Thymus (tissue), 11 donors: ENCODE data around the gene CD200. TPM values are rescaled to one million over a fixed set of nuclear protein-coding genes. Genes with fewer than 3 reads are reported as not detected.

Source experiments
- DNase-seq, 9 donors: peaks; one replicate each; pipeline ENCODE4 v3.0.0-alpha.2; 2013; ENCODE audit warnings: low spot score in 9 of 9, low read depth in 6 of 9, missing footprints in 1 of 9
- H3K27ac ChIP-seq, 2 donors: one replicate each; pipeline ENCODE4 v1.5.1; 2013; ENCODE audit warnings: control low read depth in 1 of 2, low read depth in 1 of 2, low read length in 1 of 2, mild to moderate bottlenecking in 1 of 2, moderate library complexity in 1 of 2
- H3K27me3 ChIP-seq, 2 donors: one replicate each; pipeline ENCODE4 v1.5.1; 2013; ENCODE audit warnings: low read length in 1 of 2; ENCODE audit not compliant: control insufficient read depth in 2 of 2, insufficient read depth in 1 of 2
- H3K36me3 ChIP-seq, 2 donors: one replicate each; pipeline ENCODE4 v1.5.1; 2013; ENCODE audit warnings: low read length in 1 of 2, mild to moderate bottlenecking in 1 of 2, moderate library complexity in 1 of 2; ENCODE audit not compliant: control insufficient read depth in 2 of 2, insufficient read depth in 2 of 2
- H3K4me1 ChIP-seq, 2 donors: one replicate each; pipeline ENCODE4 v1.5.1; 2013; ENCODE audit warnings: low read length in 2 of 2; ENCODE audit not compliant: control insufficient read depth in 2 of 2, insufficient read depth in 2 of 2
- H3K4me3 ChIP-seq, 2 donors: one replicate each; pipeline ENCODE4 v1.5.1; 2013; ENCODE audit warnings: low read length in 2 of 2, control low read depth in 1 of 2, mild to moderate bottlenecking in 1 of 2
- H3K9me3 ChIP-seq, 2 donors: one replicate each; pipeline ENCODE4 v1.5.1; 2013; ENCODE audit warnings: low read length in 1 of 2, mild to moderate bottlenecking in 1 of 2; ENCODE audit not compliant: control insufficient read depth in 2 of 2, insufficient read depth in 1 of 2
- WGBS: extraction: QIAGEN DNeasy Blood & Tissue Kit; methylation state at CpG from one replicate; pipeline ENCODE4 v1.1.7; 2013; 5-methylcytosine and 5-hydroxymethylcytosine counted together
- polyA plus RNA-seq: library from polyadenylated mRNA; stranded (reverse); fragments of 200-250 nt; gene quantifications from one replicate; pipeline ENCODE4 v1.2.3, GENCODE V29; 2013
- total RNA-seq: library from RNA; stranded (reverse); fragments of 120-200 nt; gene quantifications from one replicate; pipeline ENCODE4 v1.2.4, GENCODE V29; 2013
- donor health status: healthy.

Gene CD200
- total and polyA plus RNA-seq, 2 donors: 20.0 to 23.5 TPM

DNA sequence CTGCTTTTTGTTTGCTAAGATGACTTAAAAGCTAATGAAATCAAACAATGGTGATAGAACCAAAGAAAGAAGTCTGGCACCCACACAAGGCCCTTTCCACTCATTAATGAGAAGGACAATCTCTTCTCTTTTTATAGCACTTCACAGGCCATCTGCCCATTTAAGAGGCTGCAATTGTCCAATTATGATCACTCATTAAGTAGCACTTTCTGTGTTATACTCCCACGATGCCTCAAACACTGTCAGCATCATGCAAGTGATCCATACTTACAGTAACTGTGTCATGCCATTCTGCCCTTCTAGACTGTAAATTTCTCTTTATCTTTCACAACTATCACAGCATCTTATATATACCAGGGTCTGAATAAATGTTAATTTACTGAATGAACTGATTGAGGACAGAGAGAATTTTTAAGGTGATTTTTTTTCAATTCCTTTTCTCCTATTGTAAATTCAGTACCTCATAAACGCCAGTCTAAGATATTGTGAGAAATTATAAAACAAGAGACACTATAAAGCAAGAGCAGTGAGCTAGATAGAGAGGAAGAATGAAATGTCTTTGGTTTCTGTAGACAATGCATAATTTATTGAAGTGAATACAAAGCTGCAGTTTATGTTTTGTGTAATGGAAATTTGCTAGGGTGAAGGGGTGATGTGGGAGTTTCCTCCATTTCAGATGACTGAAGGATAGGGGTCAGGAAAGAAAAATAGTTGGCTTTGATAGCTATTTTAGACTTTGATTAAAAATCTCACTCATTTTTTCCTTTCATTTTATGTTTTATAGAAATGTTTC, 17.3 kb downstream of the CD200 start:
- DNase-seq: no peak
- H3K36me3 ChIP-seq: peaks cover 13 to 80% of the 10 kb centered on the region in 2 donors
- H3K27me3 ChIP-seq: no peaks in the 10 kb centered on the region
- H3K4me3 ChIP-seq: no peak overlapping the region
- no peaks in the 10 kb centered on the region for H3K9me3 ChIP-seq
- 93% methylated on average over 2 of the region's 2 CpGs for WGBS
- peaks cover 0 to 4% of the 10 kb centered on the region in 2 donors for H3K4me1 ChIP-seq
- H3K27ac ChIP-seq: no peak overlapping the region

DNA sequence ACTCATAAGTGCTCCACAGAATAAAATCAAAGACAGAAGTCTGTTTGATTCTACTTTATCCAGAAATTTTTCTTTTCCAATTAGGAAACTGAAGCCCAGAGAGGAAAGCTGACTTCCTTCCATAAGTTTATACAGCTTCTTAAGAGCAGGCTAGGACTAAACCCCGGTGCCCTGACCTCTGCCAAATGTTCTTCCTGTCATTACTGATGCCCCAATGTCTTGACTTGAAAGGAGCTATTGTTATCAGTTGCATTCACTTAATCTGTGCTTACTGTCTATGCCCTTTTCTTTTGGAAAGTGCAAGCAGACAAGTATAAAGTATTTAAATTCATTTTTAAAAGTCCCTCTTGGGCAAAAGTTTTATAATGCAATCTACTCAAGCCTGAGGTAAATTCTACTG, 18.1 kb downstream of the CD200 start:
- no peaks in the 10 kb centered on the region for H3K9me3 ChIP-seq
- H3K36me3 ChIP-seq: peaks cover 7 to 72% of the 10 kb centered on the region in 2 donors
- H3K27ac ChIP-seq: no peak overlapping the region
- WGBS: 92% methylated on average over 1 of the region's 1 CpG
- H3K4me1 ChIP-seq: peaks cover 0 to 4% of the 10 kb centered on the region in 2 donors
- H3K27me3 ChIP-seq: no peaks in the 10 kb centered on the region
- no peak for DNase-seq
- H3K4me3 ChIP-seq: no peak overlapping the region

DNA sequence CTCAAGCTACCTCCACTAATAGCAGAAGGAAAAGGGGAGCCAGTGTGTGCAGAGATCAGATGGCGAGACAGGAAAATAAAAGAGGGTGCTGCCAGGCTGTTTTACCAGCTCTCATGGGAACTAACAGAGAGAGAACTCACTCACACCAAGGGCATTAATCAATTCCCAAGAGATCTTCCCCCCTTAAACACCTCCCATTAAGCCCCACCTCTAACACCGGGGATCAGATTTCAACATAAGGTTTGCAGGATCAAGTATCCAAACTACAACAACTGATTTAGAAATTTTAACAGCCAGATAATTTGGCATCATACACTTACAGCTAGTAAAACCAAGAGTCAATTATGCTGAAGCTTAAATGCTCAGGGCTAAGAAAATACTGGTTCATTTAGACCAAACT, 18.9 kb downstream of the CD200 start:
- DNase-seq: no peak
- WGBS: 96% methylated on average over 2 of the region's 2 CpGs
- Histone ChIP-seq H3K27ac (no peak overlapping the region), H3K4me1 (peaks cover 0 to 4% of the 10 kb centered on the region in 2 donors), H3K27me3 (no peaks in the 10 kb centered on the region), H3K36me3 (peaks cover 7 to 64% of the 10 kb centered on the region in 2 donors), H3K4me3 (no peak overlapping the region), H3K9me3 (no peaks in the 10 kb centered on the region)

DNA sequence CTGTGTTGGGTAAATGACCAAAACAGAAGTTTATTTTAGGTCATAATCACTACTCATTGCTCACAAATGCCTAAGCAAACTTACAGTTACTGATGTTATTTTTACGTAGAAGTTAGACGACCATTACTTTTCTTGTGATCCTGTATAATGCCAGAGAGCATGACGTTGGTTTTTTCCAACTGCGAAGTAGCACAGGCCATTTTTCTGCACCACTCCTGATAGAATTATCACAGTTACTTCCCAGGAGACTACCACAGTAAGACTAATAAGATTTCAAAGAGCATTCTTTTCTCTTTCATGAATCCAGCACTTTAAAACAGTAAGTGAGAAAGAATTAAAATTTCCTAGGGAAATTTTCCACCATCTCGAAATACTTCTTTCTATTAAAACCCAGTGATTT, 19.8 kb downstream of the CD200 start:
- H3K9me3 ChIP-seq: no peaks in the 10 kb centered on the region
- H3K36me3 ChIP-seq: peaks cover 7 to 59% of the 10 kb centered on the region in 2 donors
- DNase-seq: no peak
- no peak overlapping the region for H3K4me3 ChIP-seq
- WGBS: 89% methylated on average over 5 of the region's 5 CpGs
- H3K27me3 ChIP-seq: no peaks in the 10 kb centered on the region
- H3K27ac ChIP-seq: no peak overlapping the region
- H3K4me1 ChIP-seq: peaks cover 0 to under 1% of the 10 kb centered on the region in 2 donors

DNA sequence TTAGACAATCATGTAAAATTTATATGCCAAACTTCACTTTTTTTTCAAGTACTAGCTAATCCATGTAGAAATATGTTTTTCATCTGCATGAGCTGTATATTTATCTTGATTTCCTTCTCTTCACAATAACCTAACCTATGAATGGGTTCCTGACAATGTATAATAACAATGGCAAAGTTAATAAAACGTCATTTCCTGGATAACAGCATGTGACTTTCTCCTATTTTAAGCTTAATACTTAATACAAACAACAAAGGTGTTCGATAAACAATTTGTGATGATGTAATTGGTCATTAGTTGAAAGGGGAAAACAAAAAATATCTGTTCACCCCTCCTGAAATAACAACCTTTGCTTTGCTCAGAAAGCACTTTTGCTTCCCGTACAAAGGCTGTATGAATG, 20.4 kb downstream of the CD200 start:
- Histone ChIP-seq H3K36me3 (peaks cover 11 to 53% of the 10 kb centered on the region in 2 donors), H3K4me3 (no peak overlapping the region), H3K27me3 (no peaks in the 10 kb centered on the region), H3K27ac (no peak overlapping the region), H3K4me1 (no peaks in the 10 kb centered on the region), H3K9me3 (no peaks in the 10 kb centered on the region)
- WGBS: 98% methylated on average over 3 of the region's 3 CpGs
- DNase-seq: no peak

DNA sequence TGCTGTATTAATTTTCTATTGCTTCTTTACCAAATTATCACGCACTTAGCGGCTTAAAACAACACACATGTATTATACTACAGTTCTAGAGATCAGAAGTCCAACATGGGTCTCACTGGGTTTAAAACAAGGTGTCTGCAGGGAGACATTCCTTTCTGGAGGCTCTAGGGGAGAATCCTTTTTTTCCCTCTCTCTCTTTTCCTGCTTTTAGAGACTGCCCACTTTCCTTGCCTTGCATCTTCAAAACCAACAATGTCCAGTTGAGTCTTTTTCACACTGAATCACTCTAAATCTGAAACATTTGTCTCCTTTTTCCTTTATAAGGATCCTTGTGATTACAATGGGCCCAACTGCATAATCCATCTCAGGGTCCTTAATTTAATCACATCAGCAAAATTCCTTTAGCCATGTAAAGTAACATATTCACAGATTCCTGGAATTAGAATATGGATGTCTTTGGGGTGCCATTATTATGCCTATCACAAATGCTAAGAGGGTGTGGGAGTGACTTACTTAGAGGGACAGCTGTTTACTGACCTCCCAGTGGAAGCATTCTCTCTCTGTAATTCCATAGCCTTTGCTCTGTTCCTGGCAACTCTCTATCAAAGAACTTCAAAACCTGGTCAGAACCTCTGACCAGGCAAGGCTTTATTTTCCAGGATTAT, 21.8 kb downstream of the CD200 start:
- DNase-seq: no peak
- Histone ChIP-seq H3K27ac (no peak overlapping the region), H3K36me3 (peaks cover 7 to 41% of the 10 kb centered on the region in 2 donors), H3K4me3 (no peak overlapping the region), H3K4me1 (no peaks in the 10 kb centered on the region), H3K9me3 (no peaks in the 10 kb centered on the region), H3K27me3 (no peaks in the 10 kb centered on the region)
- 99% methylated on average over 2 of the region's 2 CpGs for WGBS

DNA sequence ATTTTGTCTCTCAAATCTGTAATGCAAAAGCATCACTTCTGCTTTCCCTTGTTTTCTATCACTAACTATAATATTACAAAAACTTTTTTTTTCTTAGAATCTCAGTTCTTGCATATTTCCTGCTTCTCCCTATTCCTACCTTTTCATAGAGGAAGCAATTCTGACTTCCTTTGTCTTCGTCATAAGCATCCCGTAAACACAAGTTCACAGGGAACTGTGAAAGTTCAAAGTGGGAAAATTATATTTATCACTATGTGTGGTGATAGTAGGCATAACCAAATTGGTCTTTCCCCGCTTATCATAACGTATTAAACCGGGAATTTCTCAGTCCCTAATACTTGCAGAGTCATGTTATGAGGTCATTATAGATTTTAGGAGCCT, 22.3 kb downstream of the CD200 start:
- Histone ChIP-seq H3K9me3 (no peaks in the 10 kb centered on the region), H3K27ac (no peak overlapping the region), H3K36me3 (peaks cover 4 to 37% of the 10 kb centered on the region in 2 donors), H3K4me3 (no peak overlapping the region), H3K27me3 (no peaks in the 10 kb centered on the region), H3K4me1 (no peaks in the 10 kb centered on the region)
- 90% methylated on average over 5 of the region's 5 CpGs for WGBS
- DNase-seq: no peak

DNA sequence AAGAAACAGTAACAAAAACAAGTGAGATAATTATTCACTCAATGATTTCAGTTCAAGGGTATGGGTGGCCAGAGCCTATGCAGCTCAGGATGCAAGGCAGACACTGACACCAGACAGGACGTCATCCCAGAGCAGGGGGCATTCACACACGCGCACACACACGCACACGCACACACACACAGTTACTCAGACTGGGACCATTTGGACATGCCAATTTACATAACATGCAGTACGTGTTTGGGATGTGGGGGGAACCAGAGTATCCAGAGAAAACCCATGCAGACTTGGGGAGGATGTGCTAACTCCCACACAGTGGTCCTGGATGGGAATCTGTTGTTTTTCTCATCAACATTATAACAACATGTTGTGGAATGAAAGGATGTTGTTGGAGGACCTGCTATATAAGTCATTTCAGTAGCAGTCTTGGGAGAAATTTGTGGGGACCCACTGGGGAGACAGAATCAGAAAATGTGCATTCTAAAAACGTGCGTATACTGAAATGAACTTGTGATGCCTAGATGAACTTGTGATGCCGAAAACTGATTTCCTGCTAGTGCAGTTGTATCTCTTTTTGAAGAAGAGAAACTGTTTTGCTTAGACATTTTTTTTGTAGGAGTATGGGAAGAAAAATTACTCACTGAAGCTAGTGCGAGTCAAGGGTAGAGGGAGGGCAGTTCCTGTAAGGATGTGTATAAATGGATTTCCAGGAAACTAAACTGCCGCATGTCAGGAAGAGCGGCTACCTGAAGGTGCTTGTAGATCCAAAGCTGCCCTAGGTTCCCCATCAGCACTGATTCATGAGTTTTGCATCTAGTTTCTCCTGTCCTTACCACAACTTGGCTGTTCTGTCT, 25.2 kb downstream of the CD200 start:
- Histone ChIP-seq H3K36me3 (peaks cover 10 to 38% of the 10 kb centered on the region in 2 donors), H3K27ac (peak overlapping the region; percentile 43 to 64), H3K4me3 (no peak overlapping the region), H3K27me3 (no peaks in the 10 kb centered on the region), H3K9me3 (no peaks in the 10 kb centered on the region), H3K4me1 (no peaks in the 10 kb centered on the region)
- peak in 1 of 9 donors; percentile 23 for DNase-seq
- 76% methylated on average over 12 of the region's 12 CpGs for WGBS

DNA sequence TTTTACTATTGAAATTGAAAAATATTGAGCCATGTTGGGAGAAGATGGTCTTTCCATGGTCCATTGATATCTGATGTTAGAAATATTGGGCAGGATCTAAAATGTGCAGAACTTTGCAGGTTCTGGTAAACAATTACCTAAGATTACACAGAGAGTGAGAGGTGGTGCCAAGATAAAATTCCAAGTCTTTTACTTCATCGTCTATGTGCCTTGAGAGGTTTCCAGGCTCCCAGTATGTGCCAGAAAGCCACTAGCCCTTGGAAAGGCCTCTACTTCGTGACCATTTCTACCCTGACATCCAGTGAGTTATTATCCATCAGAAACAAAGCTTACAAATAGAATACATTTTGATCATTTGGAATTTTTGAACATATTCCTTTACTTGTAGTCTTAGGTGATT, 27.6 kb downstream of the CD200 start:
- no peak for DNase-seq
- H3K27me3 ChIP-seq: no peaks in the 10 kb centered on the region
- no peaks in the 10 kb centered on the region for H3K9me3 ChIP-seq
- H3K4me3 ChIP-seq: no peak overlapping the region
- H3K36me3 ChIP-seq: peaks cover 12 to 38% of the 10 kb centered on the region in 2 donors
- 94% methylated on average over 2 of the region's 2 CpGs for WGBS
- H3K27ac ChIP-seq: no peak overlapping the region
- no peaks in the 10 kb centered on the region for H3K4me1 ChIP-seq
